ENCODE measurements around the gene SRRM3. TPM values are rescaled to one million over a fixed set of nuclear protein-coding genes. Genes with fewer than 3 reads are reported as not detected.

SRRM3 gene
- polyA plus RNA-seq, 1 donor from 2014 or later: 34.9 TPM

- H3K9me3 ChIP-seq (ENCODE audit: low read length): no peaks in the 10 kb centered on the region
- no peaks in the 10 kb centered on the region for H3K9me2 ChIP-seq (ENCODE audit: insufficient read depth, low read length)
- H2AFZ ChIP-seq (ENCODE audit: low read depth, low read length): no peak overlapping the region
- H3K79me2 ChIP-seq (replicated peaks; ENCODE audit: insufficient read depth, low read length): no peaks in the 10 kb centered on the region
- no peak for TF ChIP-seq MXI1 (conservative IDR thresholded peaks at IDR 0.05; ENCODE audit: poor library complexity, severe bottlenecking)
- TF ChIP-seq POLR2AphosphoS5 (IDR thresholded peaks at IDR 0.05): no peak
- TF ChIP-seq REST (IDR thresholded peaks at IDR 0.05; ENCODE audit: borderline replicate concordance): no peak
- no peak for TF ChIP-seq TAF1 (IDR thresholded peaks at IDR 0.05; ENCODE audit: low read depth)
- no peaks in the 10 kb centered on the region for H3K27me3 ChIP-seq (ENCODE audit: insufficient read depth, low read depth, low read length)
- H3K36me3 ChIP-seq (ENCODE audit: insufficient read depth, low read length): no peaks in the 10 kb centered on the region
- no peak overlapping the region for H3K4me2 ChIP-seq (ENCODE audit: low read length)
- H3K27ac ChIP-seq (ENCODE audit: low read length): no peak overlapping the region
- H3F3A ChIP-seq (ENCODE audit: insufficient read depth, low read length, poor library complexity, severe bottlenecking): no peaks in the 10 kb centered on the region
- no peaks in the 10 kb centered on the region for H4K20me1 ChIP-seq (ENCODE audit: insufficient read depth)
- H3K4me3 ChIP-seq (ENCODE audit: low read length): no peak overlapping the region
- H3K9ac ChIP-seq (ENCODE audit: low read length): no peak overlapping the region
These were observed 34.5 kb downstream of the SRRM3 start for GRCh38 chr7:76236224-76236623.

GRCh38 chr7:76238326-76238725 is 36.6 kb downstream of the SRRM3 start:
- Histone ChIP-seq H4K20me1 (ENCODE audit: insufficient read depth) (no peaks in the 10 kb centered on the region), H3K9me2 (ENCODE audit: insufficient read depth, low read length) (no peaks in the 10 kb centered on the region), H3K4me2 (ENCODE audit: low read length) (no peak overlapping the region), H3F3A (ENCODE audit: insufficient read depth, low read length, poor library complexity, severe bottlenecking) (no peaks in the 10 kb centered on the region), H2AFZ (ENCODE audit: low read depth, low read length) (no peak overlapping the region), H3K27me3 (ENCODE audit: insufficient read depth, low read depth, low read length) (no peaks in the 10 kb centered on the region), H3K9ac (ENCODE audit: low read length) (no peak overlapping the region), H3K9me3 (ENCODE audit: low read length) (no peaks in the 10 kb centered on the region), H3K36me3 (ENCODE audit: insufficient read depth, low read length) (no peaks in the 10 kb centered on the region), H3K27ac (ENCODE audit: low read length) (no peak overlapping the region), H3K79me2 (replicated peaks; ENCODE audit: insufficient read depth, low read length) (no peaks in the 10 kb centered on the region), H3K4me3 (ENCODE audit: low read length) (no peak overlapping the region)
- TF ChIP-seq MXI1 (conservative IDR thresholded peaks at IDR 0.05; ENCODE audit: poor library complexity, severe bottlenecking) (no peak), POLR2AphosphoS5 (IDR thresholded peaks at IDR 0.05) (no peak), REST (IDR thresholded peaks at IDR 0.05; ENCODE audit: borderline replicate concordance) (no peak), EZH2 (IDR thresholded peaks at IDR 0.05; ENCODE audit: borderline replicate concordance, insufficient read depth, low read length, poor library complexity, severe bottlenecking) (no peak), RAD21 (conservative IDR thresholded peaks at IDR 0.05) (no peak), SMC3 (conservative IDR thresholded peaks at IDR 0.05; ENCODE audit: poor library complexity) (no peak), EP300 (conservative IDR thresholded peaks at IDR 0.05; ENCODE audit: poor library complexity, severe bottlenecking) (no peak), TAF1 (IDR thresholded peaks at IDR 0.05; ENCODE audit: low read depth) (no peak)
- TF ChIP-seq, protein P1, sequence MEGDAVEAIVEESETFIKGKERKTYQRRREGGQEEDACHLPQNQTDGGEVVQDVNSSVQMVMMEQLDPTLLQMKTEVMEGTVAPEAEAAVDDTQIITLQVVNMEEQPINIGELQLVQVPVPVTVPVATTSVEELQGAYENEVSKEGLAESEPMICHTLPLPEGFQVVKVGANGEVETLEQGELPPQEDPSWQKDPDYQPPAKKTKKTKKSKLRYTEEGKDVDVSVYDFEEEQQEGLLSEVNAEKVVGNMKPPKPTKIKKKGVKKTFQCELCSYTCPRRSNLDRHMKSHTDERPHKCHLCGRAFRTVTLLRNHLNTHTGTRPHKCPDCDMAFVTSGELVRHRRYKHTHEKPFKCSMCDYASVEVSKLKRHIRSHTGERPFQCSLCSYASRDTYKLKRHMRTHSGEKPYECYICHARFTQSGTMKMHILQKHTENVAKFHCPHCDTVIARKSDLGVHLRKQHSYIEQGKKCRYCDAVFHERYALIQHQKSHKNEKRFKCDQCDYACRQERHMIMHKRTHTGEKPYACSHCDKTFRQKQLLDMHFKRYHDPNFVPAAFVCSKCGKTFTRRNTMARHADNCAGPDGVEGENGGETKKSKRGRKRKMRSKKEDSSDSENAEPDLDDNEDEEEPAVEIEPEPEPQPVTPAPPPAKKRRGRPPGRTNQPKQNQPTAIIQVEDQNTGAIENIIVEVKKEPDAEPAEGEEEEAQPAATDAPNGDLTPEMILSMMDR (IDR thresholded peaks at IDR 0.05; ENCODE audit: poor library complexity, severe bottlenecking): no peak

Measured in neural cell (in vitro differentiated cells).